ENCODE data around the gene PCK2.
A peak's percentile ranks its signal among the peaks of the same experiment; 100 is the strongest.

PCK2 gene

DNA sequence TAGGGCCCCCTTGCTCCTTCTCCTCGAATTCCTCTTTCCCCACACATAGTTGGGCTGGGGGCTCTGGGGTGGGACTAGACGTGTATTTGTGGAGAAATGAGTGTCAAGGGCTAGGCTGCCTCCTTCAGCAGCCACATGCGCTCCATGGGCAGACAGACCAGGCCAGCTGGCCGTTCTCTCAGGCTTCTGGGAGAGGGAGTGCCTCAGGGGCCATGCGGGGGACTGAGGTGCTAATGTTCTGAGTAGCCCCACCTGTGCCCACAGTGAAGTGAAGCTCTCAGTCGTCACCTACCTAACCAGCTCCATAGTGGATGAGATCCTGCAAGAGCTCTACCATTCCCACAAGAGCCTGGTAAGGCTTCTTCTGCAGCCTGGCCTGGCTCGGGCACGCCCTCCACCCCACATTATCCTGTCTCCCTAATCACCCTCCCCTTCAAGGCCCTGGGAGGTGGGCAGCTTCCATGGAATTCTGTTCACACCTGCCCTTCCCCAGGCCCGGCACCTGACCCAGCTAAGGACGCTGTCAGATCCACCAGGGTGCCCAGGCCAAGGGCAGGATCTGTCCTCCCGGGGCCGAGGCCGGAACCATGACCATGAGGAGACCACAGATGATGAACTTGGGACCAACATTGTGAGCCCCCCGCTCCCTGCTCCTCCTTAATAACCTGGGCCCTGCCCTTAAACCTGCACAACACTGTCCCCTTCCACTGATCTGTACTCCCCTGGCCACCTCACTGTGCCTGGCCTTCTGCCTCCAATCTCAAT is 31.7 kb upstream of the PCK2 start:
- DNase-seq: no peak

DNA sequence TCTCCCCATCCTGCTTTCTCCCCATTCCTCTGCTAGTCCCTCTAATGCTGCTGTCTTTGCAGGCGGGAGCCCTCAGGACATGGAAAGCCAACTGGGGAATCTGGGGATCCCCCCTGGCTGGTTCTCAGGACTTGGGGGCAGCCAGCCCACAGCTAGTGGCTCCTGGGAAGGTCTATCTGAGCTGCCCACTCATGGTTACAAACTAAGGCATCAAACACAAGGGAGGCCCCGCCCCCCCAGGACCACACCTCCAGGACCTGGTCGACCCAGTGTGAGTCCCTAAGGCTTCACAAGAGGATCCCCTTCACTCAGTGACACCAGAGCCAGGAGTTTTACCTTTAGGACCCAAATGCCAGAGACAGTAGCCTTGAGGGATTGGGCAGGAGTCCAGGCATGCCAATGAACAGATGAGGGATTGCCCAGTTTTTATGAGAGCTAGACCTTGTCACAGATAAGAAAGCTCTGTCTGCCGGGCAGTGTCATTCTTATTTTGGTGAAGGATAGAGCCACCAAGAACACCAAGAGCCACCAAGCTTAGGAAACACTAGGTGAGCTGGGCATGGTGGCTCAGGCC is 30.8 kb upstream of the PCK2 start:
- no peak for DNase-seq

DNA sequence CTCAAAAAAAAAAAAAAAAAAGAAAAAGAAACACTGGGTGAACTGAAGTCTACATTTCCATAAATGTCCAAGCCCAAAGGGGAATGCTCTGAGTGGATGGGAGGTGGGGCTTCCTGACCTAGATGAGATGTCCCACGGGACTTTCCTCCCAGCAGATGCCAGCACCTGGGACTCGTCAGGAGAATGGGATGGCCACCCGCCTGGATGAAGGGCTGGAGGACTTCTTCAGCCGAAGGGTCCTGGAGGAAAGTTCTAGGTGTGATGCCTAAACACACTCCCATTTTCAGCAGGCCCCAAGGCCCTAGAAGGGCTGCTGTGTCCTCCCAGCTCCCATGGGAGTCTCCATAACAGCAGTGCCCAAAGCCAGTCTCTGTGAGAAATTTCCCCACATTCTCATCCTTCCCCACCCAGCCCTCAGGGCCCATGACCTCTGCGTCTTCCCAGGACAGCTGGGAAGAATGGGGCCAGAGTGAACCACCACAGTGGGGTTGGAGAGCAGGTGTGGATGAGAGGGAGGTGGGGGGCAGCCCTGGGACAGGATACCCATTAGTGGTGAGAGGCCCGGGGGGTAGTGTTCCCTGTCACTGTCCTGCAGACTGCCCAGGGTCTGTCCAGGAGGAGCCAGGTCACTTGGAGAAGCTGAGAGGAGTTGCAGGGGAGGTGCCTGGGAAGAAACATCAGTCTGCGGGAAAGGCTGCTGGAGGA is 29.9 kb upstream of the PCK2 start:
- DNase-seq: no peak

DNA sequence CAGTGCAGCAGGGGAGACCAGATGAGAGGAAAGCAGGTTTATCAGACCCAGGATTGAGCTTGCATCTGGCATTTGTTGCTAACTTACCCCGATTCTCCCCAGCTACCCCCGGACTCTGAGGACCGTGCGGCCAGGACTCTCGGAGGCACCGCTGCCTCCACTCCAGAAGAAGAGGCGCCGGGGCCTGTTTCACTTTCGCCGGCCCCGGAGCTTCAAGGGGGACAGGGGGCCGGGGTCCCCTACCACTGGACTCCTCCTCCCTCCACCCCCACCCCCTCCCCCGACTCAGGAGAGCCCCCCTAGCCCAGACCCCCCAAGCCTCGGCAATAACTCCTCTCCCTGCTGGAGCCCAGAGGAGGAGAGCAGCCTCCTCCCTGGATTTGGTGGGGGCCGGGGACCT is 29.3 kb upstream of the PCK2 start:
- no peak for DNase-seq

DNA sequence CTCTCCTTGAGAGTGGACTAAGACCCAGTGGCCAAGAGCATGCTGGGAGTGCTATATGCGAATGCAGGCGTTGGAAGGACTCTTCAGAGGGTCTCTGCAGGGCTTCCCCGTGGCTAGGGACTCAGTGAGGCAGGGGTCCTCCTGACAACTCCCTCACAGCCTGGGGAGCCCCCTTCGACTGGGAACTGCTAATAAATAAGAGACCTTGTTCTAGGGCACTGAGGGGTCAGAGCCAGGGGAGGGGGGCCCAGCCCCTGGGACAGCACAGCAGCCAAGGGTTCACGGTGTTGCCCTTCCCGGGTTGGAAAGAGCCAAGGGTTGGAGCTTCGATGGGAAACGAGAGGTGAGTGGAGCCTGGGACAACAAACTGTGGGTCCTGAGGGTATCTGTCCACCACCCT is 28.7 kb upstream of the PCK2 start:
- no peak for DNase-seq

DNA sequence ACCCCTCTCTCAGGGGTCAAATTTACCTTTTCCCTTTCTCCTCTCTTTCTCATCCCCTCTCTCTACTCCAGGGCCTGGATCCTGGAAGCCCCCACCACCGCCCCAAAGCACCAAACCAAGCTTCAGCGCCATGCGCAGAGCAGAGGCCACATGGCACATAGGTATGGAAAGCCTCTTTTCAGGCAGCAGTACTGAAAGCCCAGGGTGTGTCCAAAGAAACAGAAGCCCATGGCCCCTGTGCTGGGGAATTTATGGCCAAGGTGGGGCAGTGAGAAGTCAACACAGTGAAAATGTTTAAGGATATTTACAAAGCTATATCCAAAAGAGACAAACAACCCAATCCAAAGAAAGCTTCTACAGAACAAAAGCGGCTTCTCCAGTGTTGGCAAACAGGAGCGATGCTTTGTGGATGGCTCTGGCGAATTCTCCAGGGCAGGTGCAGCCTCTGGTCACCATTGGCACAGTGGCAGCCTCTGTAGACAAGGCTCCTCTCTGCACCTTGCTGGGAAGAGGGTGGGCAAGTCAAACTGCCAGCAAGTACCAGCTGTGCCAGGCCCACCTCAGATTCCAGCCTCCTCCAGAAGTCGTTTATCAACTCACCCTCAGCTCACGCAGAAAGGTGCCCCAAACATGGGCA is 27.5 kb upstream of the PCK2 start:
- no peak for DNase-seq

DNA sequence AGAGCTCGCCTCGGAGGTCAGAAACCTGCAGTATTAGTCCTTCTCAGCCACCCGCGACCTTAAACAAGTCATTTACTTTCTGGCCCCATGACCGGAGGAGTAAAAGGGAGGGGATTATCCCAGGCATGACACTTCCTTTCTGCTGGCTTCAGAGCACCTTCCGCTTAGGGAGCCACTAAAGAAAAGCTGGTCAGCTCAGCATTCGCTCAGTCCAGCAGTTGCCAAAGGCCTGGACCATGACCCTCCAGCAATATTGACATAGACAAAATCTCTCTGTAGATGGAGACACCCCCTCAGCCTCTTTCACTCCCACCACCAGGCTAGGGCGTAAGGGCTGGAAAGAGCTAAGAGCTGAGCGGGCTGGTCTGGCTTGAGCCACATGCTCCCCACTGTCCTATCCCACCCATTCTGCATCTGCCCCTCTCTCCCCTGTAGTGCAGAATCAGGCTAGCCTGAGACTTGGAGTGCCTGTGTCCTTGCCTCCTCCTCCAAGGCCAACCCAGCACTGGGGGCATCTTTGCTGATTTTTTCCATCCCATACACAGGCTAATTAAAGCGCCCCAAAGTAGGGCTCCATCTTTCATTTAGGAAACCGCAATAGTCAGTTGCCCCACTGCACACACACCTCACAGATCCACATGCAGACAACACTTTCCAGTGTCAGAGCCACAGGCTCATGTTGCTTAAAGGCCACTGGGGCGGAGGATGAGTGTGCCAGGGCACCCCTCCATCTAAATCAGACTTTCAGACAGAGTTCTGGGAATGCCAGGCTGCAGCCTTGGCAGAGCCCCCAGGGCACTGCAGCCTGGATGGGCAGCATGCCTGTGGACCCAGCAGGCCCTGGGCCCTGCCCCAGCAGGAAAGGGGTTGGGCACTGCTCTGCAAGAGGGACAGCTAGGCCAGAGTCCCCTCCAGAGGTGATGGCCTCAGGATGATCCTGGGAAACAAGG is 26.7 kb upstream of the PCK2 start:
- no peak for DNase-seq

DNA sequence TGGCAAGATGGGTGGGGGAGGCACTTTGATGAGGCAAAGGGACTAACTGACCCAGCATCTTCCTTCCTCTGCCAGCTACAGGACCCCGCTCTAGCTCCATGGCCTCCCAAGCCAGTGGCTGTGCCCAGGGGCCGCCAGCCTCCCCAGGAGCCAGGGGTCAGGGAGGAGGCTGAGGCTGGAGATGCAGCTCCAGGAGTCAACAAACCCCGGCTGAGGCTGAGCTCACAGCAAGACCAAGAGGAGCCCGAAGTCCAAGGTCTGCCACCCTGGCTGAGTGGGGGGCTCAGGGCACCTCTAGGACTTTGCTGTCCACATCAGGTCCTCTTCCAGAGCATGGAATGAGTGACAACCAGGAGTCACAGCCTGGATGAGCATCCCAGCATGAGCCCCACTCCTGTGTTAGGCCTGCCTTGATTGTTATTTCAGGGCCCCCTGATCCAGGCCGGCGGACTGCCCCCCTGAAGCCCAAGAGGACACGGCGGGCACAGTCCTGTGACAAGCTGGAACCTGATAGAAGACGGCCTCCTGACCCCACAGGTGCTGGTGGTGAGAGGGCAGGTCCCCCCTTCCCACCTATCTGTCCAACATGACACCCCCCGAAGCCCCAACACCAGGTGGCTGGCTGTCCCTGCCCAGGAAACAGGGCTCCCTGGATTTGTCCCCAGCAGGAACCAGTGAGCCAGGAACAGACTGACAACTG is 25.2 kb upstream of the PCK2 start:
- DNase-seq: no peak

DNA sequence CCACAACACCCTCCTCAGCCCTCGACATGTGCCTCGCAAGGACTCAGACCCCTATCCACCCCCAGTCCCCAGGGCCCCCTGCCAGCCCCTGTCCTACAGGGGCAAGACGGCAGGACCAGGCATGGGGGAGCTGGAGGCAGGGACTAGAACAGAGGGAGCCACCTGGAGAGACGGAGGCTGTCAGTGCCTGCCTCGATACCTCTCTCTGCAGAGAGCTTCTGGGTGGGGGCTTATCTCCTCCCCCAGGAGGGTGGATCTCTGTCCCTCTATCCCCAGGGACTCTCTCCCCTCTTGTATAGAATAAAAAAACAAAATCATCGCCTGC is 24.7 kb upstream of the PCK2 start:
- DNase-seq: no peak

DNA sequence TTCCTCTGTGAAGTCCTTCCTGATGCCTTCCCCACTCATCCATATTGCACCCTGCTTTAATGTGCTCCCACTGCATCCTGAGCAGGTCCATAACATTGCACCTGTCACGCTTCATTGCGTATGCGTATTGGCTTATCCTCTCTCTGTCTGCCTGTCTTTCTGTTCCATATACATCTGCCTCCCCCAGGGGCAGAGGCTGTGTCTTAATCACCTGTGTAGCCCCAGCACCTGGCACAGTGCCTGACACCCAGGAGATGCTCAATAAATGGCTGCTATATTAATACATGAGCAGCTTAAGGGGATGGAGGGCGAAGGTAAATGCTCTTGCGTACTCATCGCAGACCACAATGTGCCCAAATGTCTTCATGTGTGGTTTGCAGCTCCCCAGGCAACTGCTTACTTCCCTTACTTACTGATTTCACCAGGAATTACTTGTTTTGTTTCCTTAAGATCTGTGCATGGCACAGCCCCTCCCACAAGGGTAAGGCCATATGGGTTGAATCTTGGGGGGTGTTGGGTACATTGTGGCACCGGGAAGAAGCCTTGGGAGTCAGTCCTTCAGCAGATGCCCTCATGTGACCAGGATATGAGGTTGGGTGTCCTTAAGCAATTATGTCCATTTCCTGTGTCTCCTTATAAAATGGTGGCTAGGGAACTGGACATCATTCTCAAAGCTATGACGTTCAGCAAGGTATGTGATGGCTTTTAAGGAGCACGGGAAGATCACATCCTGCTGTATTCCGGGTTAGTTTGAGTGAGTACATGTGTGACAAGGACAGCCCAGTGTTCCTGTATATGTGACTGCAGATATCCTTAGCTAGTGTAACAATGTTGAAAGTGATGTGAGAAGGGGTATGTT is 23.6 kb upstream of the PCK2 start:
- no peak for DNase-seq

DNA sequence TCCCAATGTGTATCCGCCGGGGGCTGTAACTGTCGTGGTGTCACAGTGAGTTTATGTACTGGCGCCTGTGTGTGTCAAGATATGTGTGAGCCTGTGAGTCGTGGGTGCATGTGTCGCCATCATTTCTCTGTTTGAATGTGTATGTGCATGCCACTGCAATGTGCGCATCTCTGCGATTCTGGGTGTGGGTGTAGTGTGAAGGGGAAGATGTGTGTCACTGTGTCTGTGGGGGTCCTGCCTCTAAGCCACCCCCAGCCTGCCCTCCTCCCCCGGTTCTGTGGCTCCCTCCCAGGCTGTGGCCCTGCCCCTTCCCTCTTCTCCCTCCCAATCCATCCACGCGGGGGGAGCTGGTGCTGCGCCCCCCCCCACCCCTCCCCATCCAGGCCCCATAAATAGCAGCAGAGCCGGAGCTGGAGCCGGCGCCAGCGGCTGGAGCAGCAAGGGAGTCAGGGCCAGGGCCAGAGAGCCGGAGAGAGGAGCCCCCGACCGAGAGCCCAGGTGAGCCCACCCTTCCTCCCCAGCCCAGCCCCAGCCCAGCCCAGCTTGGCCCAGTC is 22.9 kb upstream of the PCK2 start, which contains the start of gene CPNE6:
TSS of gene CPNE6 (plus strand) at position 419 of the 554 bp plus-strand sequence. CDS start 1,375 bp downstream, outside the sequence.
- peak; percentile 16 to 30 for DNase-seq

DNA sequence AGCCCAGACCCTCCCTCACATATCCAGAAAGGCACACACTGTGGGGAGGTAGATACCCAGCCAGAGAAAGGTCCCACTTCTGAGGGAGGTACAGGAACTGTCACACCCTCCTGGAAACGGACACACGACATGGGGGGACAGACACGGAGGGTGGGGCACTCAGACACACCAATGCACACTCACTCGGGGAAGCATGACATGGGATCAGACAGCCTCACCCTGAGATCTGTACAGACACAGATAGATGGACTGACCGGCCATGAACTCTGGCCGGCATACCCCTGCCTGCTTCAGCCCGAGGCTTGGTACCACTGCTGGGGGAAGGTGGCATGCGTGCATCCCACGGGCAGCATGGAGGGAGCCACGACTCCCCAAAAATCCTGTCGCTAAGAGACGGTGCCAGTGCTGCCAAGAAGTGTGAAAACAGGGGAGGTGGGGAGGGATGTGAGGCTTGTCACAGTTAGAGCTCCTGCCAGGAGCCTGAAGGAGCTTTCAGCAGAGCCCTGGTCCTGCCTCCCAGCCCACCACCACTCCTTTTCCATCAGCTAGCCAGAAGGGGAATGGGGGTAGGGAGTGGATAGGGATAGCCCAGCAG is 22.2 kb upstream of the PCK2 start:
- DNase-seq: no peak

DNA sequence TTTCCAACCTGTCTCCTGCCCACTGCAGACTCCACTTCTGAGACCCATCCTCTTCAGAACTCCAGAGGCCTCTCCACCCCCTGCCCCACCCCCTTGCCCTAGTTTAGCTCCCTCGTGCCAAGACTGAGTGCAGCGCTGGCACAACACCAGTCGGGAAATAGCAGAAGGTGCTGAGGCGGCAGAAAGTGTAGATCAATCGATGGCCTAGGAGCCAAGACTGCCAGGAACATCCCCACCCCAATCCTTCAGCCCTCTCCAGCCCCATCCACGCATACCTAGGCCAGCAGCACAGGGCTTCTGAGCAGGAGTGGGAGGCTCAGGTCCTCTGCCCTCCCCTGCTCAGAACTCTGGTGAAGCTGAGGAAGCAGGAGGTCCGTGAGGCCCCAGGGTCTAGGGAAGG is 21.7 kb upstream of the PCK2 start:
- DNase-seq: no peak

DNA sequence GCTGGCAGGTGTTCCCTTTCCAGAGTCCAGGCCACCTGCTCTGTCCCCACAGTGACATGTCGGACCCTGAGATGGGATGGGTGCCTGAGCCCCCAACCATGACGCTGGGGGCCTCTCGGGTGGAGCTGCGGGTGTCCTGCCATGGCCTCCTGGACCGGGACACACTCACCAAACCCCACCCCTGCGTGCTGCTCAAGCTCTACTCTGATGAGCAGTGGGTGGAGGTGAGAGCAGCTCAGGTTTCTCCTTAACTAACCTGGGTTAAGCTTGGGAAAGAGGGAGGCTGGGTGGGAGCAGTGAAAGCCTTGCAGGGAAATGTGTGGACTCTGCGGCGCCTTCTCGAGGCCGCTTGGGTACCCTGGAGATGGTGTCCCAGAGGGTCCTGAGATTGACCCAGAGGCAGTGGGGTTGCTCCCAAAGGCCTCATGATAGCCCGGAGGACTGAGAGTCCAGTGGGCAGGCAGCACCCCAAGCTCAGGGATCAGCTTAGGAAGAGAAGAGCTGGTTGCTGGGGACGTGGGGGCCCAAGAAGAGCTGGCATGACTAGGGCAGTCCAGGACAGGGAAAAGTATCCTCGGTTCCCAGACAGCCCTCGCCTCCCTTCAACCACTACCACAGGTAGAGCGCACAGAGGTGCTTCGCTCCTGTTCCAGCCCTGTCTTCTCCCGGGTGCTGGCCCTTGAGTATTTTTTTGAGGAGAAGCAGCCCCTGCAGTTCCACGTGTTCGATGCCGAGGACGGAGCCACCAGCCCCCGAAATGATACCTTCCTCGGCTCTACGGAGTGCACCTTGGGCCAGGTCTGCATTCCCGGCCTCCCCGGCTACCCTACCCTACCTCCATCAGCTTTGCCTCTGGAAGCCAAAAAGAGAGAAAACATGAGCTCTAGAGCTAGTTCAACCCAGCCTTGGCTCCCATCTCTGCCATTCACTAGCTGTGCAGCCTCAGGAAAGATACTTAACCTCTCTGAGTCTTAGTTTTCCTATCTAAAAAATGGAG is 20.9 kb upstream of the PCK2 start:
- DNase-seq: no peak

DNA sequence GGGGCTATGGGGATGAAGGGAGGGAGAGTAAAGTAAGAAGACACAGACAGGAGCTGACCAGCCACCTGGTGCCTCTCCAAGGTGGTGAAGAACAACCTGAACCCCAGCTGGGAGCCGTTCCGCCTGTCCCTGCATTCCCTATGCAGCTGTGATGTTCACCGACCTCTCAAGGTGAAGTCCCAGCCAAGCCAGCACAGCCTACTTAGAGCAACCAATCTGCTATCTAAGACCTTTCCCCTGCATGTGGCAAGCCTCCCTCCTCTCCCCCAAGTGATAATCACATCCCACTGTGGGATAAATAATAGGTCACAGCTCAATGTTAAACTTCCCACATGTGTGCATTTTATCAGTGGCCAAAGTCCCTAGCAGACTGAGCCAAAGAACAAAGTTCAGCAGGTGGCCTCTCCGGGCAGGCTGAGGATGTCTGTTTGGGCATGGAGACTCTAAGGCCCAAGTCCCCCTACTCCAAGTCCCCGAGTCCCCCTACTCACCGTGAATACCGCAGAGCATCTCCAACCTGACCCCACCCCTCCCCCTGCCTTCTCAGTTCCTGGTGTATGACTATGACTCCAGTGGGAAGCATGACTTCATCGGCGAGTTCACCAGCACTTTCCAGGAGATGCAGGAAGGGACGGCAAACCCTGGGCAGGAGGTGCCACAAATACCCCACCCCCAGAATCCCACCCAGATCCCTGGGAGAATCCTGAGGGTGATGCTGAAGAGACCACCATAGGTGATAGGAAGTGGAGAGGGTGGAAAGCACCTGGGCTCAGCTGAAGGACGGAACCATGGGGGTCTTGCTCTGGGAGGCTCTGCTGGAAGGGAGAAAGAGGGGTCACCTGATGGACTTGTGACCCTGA is 19.3 kb upstream of the PCK2 start:
- no peak for DNase-seq

DNA sequence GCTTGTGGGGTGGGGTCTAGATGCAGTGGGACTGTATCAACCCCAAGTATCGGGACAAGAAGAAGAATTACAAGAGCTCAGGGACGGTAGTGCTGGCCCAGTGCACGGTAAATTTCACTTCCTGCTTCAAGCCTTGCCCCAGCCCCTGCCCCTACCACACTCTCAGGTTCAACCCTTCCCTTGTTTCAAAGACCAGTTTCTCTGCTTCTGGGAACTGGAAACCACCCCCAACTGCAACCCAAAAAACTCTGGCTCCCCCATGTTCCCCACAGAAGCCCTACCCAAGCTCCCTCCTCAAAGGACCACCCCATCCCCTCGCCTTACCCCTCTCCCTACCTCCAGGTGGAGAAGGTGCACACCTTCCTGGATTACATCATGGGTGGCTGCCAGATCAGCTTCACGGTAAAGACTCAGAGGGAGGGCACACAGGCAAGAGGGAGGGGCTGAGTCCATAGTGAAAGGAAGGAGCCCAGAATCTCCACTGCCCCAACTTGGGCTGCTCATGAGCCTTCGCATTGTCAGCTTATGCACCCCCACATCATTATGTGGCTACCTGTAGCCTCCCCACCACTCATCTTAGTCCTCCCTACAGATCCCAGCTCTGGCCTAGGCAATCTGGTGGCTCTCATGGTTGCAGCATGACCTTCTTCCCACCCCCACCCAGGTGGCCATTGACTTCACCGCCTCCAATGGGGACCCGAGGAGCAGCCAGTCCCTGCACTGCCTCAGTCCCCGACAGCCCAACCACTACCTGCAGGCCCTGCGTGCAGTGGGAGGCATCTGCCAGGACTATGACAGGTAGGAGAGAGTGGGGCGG is 18.4 kb upstream of the PCK2 start:
- DNase-seq: no peak

DNA sequence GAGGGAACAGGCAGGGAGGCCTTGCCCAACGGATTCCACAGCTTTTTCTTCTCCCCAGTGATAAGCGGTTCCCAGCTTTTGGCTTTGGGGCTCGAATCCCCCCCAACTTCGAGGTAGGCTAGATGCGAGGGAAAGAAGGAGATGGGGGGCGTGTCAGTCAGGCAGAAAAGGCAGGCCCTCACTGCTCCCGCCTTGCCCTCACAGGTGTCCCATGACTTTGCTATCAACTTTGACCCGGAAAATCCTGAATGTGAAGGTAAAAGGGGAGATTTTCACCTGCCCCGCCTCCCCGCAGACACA is 17.9 kb upstream of the PCK2 start:
- no peak for DNase-seq
